CD4-positive, alpha-beta T cell treated with Interleukin-2 at 100 ng/mL for 4 hours (primary cell): ENCODE data around the gene UGT1A7.

ENCODE experiments used
- DNase-seq: peaks from one replicate; pipeline ENCODE4 v3.0.0-alpha.2; 2020; ENCODE audit warnings: low spot score

UGT1A7 gene

GRCh38 chr2:233799087-233799665, 117.5 kb downstream of the UGT1A7 start:
- DNase-seq, result no peak

- DNase-seq, result no peak
These were observed 118.0 kb downstream of the UGT1A7 start for GRCh38 chr2:233799716-233800115.

DNA sequence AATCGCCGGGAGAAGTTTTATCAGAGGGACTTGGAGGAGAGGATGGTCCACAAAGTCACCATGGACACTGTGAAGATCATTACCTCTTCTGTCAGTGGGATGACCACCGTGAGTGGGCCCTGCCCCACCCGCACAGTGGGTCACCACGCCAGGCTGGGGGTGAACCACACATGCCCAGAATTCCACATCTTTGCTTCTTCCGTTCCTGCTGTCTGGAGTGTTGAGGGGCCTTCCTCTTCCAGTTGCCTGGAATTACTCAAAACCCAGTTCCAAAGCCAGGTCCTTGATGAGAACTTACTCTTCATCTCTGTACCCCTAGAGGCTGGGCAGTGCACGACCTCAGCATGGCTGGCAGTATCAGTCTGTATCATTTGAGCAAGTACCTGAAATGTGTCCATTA, 118.5 kb downstream of the UGT1A7 start:
- no peak for DNase-seq

GRCh38 chr2:233801357-233802131, 119.8 kb downstream of the UGT1A7 start:
- no peak for DNase-seq

GRCh38 chr2:233802132-233802815, 120.6 kb downstream of the UGT1A7 start:
- no peak for DNase-seq

GRCh38 chr2:233803292-233803911, 121.7 kb downstream of the UGT1A7 start:
- no peak for DNase-seq

DNA sequence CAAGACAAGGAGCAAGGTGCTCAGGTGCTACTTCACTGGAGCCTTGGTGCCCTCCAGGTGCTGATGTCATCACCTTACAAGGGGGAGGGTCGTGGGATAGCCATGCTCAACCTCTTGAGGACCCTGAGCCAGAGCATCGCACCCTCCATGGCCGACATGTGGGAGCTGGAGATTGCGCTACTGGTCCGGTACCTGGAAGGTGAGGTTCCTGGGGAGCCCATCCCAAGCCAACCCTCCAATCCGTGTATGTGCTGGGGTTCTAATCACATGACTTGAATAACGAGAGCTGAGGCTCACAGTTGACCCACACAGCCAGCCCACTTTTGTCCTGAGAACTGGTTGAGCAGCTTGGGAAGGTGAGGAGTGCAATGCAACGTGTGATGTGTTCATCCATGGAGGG, 122.3 kb downstream of the UGT1A7 start:
- no peak for DNase-seq

DNA sequence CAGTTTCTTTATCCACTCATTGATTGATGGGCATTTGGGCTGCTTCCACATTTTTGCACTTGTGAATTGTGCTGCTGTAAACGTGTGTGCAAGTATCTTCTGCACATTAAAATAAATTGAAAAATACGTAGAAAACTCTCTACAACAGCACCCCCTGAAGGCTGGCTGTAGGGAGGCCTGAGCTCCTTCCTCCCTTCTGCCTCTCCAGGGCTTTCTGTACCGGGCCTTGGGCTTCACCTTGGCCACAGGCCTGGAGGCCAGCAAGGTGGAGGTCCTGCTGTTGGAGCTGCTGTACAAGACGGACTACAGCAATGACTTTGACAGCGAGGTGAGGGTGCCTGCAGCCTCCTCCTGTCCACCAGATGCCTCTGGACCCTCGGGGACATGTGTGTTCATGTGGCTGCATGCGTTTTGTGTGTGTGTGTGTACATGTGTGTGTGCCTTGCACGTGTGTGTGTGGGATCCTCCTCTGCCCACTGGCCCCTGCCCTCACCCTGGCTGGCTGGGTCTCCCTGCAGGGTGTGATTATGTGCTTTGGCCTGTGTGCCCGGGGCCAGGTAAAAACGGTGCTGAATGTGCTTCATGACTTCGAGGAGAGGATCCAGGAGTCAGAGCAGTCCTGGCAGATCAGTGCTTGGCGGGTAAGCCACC, 125.6 kb downstream of the UGT1A7 start:
- no peak for DNase-seq

DNA sequence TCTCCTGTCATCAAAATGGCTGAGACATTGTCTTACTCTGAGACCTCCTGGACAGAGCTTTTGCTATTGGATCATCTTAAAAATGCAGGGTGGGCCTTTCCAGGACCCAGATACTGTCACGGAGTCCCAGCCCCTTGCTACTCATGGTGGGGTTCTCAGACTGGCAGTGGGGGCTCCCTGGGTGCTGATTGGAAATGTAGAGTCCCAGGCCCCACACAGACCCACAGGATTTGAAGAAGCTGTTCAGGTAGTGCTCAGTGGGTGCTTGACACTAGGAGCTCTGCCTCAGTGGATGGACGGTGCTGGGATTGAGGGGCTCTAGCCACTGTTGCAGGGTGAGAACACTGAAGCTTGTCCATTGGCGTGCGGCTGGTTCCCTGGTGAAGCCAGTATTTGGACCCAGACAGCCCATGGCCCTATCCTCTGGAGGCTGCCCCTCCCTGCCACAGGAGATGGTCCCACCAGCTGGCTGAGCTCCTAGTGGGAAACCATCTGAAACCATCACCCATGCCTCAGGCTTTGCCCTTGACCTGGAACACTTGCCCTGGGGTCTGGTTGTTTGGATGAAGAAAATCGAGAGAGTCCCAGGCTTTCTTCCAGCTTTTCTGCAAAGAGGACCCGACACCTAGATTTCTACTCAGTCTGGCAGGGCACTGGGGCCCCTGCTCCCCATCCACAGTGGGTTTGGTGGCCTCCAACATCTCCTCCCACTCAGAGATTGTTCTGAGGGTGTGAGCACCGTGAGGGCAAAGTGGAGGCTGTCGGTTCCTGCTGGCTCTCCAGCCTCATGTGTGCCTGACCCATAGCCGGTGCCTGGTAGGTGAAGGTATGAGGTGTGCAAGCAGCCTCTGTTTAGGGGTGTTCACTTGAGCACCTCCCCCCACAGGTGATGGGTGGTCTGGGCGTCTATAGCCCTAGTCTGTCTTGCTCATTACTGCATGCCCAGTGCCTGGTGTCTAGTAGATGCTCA, 126.5 kb downstream of the UGT1A7 start:
- DNase-seq, result no peak

DNA sequence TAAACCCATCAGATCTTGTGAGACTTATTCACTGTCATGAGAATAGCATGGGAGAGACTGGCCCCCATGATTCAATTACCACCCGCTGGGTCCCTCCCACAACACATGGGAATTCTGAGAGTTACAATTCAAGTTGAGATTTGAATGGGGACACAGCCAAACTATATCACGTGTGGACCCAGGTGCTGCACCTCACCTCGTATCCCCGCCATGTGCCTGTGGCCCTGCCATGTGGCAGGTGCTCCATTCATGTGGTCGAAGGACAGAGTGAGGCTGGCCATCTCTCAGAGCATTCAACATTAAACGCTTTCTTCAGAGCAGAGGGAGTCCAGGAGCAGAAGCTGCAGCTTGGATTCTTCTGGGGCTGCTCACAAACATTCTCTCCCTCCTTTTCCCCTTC, 128.7 kb downstream of the UGT1A7 start:
- DNase-seq, result no peak

DNA sequence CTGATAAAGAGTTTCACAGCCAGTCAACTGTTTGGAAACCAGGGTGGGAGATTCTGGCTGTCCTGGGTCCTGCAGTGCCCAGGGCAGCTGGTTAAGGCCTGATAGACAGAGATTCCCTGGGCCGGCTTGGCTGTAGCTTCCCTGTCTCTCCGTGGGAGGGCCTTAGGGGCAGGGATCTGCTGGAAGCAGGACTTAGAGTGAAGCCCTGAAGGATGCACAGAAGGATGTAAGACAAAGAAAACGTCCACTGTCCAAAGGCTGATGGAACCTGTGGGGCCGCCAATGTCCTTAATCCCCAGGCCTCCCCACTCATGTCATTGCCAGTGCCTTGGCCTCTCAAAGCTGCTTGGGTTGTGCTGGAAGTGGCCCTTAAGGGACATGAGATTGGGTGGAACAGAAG, 129.4 kb downstream of the UGT1A7 start:
- no peak for DNase-seq

DNA sequence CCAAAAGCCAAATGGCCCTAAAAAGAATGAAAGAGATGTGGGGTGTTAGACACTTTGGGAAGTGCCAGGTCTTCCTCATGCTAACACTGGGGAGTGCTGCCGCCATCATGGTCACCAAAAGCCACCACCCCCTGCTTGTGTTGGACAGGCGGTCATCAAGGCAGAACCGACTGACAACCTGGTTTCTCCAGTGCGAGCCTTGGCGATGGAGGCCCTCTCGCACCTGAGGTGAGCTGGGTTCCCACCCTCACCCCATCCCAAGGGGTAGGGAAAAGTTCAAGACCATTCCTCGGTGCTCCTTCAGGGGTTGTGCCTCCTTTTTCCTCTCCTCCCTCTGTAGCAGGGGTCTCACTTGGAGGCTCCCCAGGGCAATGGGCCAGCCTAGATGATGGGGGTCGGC, 130.0 kb downstream of the UGT1A7 start:
- DNase-seq, result no peak

- no peak for DNase-seq
These were observed 131.7 kb downstream of the UGT1A7 start for GRCh38 chr2:233813236-233814055.

- DNase-seq, result no peak
These were observed 132.5 kb downstream of the UGT1A7 start for GRCh38 chr2:233814056-233814835.

DNA sequence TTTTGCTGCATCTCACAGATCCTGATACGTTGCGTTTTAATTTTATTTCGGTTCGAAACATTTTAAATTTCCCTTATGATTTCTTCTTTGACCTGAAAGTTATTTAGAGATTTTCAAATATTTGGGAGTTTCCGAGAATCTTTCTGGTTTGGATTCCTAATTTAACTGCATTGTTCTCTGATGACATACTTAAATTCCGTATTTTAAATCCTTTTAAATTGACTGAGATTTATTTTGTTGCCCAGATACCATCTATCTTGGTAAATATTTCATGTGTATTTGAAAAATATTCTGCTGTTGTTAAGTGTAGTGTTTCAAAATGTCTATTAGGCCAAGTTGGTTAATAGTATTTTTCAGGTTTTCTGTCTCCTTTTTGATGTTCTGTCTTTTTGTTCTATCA, 134.2 kb downstream of the UGT1A7 start:
- no peak for DNase-seq

- no peak for DNase-seq
These were observed 134.6 kb downstream of the UGT1A7 start for GRCh38 chr2:233816334-233816733.

DNA sequence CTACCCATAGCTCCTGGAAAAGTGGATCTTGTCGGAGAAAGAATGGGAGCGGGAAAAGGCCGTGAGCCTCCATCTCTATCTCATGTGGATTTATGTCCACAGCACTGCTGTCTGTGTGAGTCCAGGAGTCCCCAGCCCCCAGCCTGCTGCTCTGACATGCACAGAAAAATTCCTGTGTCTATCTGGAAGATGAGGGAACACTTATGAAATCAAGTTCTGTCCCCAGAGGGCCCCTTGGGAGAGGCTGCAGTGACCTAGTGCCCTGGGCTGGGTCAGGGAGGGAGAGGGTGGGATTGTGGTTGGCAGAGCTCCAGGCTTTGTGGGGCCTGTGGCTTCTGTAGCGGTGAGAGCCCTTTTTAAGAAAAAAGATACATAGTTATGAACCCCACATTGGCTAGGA, 135.1 kb downstream of the UGT1A7 start:
- DNase-seq, result no peak

DNA sequence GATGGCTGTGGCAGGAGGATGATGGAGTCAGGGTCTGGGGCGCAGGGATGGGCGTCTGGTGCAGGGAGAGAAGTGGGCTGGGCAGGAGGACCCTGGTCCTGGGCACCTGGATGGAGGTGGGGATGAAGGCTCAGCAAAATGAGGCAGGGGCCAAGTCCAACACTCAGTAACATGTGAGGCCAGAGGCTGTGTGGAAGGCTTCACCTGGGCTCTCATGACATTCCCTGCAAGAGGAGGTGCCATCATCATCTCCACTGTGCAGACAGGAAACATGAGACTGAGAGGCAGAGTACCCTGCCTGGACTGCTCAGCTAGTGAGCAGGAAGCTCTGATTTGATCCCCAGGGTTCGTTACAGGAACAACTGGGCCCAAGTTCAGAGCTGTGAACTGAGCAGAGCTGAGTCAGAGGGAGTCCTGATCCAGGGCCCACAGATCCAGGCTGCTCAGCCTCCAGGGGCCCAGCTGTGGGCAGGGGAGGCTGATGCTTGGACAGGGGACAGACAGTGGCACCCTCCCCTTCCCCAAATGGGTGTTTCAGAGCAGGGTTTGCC, 135.7 kb downstream of the UGT1A7 start:
- DNase-seq, result no peak

- no peak for DNase-seq
These were observed 136.4 kb downstream of the UGT1A7 start for GRCh38 chr2:233817995-233818638.
